Measurements from ENCODE around the gene RAB11FIP2.
"Not testable (repeated sequence)": the region's sequence is repeated elsewhere in the genome, so short reads cannot be mapped to it uniquely, and the experiment has no call there.

Gene RAB11FIP2

DNA sequence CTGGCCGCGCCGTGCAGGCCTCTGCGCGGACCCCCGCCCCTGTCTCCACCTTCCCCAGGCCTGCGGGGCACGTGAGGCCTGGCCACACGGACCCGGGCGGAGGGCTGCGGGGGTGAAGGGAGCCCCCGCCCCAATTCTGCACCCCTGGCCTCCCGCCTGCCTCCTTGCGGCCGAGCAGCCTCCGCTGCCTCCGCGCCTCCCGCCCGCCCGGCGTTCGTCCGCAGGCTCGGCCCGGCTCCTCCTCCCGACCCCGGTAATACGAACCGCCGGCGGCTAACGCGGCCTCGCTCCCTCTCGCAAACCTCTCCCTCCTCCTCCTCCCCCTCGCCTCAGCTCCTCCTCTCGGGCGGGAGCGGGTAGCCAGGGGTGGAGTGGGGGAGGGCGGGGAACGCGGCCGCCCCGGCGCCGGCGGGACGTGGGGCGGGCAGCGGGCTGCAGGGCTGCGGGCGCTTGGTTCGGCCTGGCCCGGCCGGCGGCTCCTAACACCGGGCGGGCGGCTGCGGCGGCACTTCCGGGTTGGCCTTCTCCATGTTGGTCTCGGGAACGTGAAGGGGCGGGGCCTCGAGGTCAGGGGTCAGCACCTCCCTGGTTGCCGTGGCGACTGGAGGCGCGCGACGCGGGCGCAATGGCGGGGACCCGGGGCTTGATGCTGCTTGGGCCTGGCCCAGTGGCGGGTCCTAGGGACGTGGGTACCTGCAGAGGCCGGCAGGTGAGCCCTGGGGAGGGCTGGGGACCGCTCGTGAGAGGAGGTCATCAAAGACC, at the start of gene RAB11FIP2:
RAB11FIP2 (minus strand) TSS at position 547 of the 762 bp plus-strand sequence. CDS start 778 bp downstream, outside the sequence.
- DNase-seq (ENCODE audit: low read depth): peak; percentile 94

DNA sequence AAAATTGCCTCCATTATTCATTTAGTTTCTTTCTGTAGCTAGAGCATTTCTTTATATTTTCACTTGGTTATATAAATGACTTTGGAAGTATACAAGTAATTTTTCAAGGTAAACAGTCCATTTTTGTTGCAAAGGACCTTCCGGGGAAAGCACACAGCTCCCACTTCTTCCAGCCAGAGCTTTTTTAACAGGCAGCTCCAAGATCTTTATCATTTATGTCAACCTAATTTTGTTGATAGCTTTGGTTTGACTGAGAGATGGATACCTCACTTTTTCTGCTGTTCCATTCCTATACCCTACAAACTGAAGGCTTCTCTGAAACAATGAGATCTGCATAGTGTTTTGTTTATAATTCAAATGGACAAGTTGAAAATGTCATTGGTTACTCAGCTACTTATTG, 49.3 kb upstream of the RAB11FIP2 start:
- DNase-seq (ENCODE audit: low read depth): no peak

DNA sequence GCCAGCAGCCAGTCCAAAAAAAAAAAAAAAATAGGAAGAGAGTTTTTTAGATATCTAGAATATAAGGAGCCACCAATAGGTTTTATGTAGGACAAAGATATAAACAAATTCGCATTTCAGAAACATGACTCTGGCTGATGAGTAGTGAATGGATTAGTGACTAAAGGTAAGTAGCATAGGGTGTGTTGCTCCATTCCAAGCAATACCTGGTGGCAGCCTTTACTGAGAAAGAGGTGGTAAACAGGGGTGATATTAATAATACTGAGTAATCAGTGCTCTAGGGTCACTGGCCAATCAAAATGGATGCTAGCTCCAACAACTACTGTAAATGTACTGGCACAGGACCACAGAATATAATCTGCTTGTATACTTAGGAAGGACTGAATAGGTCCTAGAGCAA, 45.5 kb upstream of the RAB11FIP2 start:
- DNase-seq (ENCODE audit: low read depth): no peak

GRCh38 chr10:118080817-118081216, 34.1 kb upstream of the RAB11FIP2 start:
- DNase-seq (ENCODE audit: low read depth): no peak

DNA sequence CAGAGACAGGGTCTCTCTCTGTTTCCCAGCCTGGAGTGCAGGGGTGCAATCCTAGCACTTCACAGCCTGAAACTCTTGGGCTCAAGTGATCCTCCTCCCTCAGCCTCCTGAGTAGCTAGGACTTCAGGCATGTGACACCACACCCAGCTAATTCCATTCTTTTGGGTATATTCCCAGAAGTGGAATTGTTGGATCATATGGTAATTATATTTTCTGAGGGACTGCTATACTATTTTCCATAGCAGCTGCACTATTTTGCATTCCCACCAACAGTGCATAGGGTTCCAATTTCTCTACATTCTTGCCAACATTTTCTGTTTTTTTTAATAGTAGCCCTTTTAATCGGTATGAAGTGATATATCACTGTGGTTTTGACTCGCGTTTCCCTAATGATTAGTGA, 30.0 kb upstream of the RAB11FIP2 start:
- no peak for DNase-seq (ENCODE audit: low read depth)

DNA sequence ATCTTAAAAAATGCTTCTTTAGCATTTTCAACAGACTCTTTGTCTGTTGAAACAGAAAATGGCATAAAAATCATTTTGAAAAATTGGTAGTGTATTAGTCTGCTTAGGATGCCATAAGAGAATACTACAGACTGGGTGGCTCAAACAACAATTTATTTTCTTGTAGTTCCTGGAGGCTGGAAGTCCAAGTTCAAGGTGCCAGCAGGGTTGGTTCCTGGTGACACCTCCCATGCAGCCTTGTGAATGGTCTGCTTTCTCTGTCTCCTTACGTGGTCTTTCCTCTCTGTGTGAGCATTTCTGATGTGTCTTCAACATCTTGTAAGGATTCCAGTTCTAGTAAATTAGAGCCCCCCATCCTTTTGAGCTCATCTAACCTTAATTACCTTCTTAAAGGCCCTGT, 26.1 kb upstream of the RAB11FIP2 start:
- DNase-seq (ENCODE audit: low read depth): no peak

DNA sequence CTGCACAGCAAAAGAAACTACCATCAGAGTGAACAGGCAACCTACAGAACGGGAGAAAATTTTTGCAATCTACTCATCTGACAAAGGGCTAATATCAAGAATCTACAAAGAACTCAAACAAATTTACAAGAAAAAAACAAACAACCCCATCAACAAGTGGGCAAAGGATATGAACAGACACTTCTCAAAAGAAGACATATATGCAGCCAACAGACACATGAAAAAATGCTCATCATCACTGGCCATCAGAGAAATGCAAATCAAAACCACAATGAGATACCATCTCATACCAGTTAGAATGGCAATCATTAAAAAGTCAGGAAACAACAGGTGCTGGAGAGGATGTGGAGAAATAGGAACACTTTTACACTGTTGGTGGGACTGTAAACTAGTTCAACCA, 20.6 kb upstream of the RAB11FIP2 start:
- not testable (repeated sequence) for DNase-seq (ENCODE audit: low read depth)

- DNase-seq (ENCODE audit: low read depth): no peak
Measured at GRCh38 chr10:118062798-118063238, 16.1 kb upstream of the RAB11FIP2 start.

- no peak for DNase-seq (ENCODE audit: low read depth)
Measured at GRCh38 chr10:118058371-118058770, 11.6 kb upstream of the RAB11FIP2 start.

- no peak for DNase-seq (ENCODE audit: low read depth)
Measured at GRCh38 chr10:118057361-118057760, 10.6 kb upstream of the RAB11FIP2 start.

DNA sequence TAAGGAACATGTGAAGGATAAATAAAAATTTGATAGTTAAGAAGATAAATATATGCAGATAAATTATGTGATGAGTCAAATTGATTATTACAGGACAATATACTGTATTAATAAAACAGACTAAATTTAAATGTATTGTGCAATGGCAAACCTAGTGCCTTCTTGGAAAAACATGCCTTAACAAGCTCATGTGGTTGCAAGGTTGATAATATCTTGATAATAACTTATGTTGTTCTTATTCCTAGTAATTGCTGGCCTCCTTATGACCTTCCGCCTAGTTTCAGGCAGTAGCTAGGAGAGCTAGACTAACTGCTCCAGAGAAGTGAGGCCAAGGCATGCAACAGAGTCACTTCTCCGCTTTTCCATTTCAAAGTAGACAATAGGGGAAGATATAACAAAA, 7.6 kb upstream of the RAB11FIP2 start:
- DNase-seq (ENCODE audit: low read depth): no peak

GRCh38 chr10:118052816-118053215, 6.1 kb upstream of the RAB11FIP2 start:
- no peak for DNase-seq (ENCODE audit: low read depth)

DNA sequence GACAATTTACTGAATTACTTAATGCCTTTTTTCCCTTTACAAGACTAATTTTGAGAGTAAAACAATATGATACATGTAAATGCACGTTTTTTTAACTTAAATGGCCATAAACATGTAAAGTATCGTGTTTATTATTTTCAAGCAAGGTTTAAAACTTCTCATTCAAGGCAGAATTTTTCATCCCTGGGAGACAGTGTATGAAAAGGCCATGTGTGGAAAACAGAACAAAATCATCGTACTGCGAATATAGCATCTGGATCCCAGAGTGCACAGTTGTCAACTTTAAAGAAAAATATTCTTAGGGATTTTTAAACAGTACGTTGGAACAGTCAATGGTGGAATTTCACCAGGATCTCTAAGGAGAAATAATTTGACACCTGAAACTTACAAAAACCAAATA, 1.1 kb upstream of the RAB11FIP2 start:
- DNase-seq (ENCODE audit: low read depth): no peak

- DNase-seq (ENCODE audit: low read depth): no peak
Measured at GRCh38 chr10:118047157-118047719, 497 bp upstream of the RAB11FIP2 start.

GRCh38 chr10:118045837-118046394, 825 bp downstream of the RAB11FIP2 start:
- DNase-seq (ENCODE audit: low read depth): no peak

GRCh38 chr10:118045158-118045836, 1.4 kb downstream of the RAB11FIP2 start:
- DNase-seq (ENCODE audit: low read depth): no peak

DNA sequence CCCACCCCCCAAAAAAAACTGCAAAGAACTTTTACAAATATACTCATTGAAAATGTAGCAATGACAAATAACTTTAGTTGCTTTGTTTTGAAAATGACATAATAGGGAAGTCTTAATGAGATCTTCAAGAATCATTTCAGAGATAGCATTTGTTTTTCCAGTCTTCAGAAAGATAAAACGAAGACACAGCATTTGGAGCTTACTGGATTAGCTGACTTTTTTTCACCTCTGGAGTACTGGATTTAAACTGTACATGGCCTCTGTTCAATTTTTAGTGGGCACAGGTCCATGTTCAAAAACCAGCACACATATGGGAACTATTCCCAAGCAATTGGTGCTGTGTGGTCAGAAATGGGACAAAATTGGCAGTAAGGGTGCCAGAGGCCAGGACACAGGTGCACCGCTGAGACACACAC, 3.9 kb downstream of the RAB11FIP2 start:
- DNase-seq (ENCODE audit: low read depth): no peak

DNA sequence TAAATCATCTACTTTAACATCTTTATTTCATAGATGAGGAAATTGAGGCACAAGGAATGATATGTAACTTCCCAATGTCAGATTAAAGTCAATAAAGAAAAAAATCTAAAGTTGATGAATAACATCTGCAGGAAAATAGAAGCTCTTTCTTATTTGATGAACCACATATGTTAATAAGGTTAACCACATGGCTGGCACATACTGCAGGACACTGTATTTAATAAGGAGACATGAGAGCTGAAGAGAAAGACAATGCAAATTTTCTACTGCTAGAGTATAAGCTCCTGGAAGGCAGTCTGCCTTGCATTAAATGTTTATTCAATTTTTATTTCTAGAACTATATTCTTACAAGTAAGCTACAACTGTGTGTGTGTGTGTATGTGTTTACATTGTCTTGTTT, 4.4 kb downstream of the RAB11FIP2 start:
- DNase-seq (ENCODE audit: low read depth): no peak

DNA sequence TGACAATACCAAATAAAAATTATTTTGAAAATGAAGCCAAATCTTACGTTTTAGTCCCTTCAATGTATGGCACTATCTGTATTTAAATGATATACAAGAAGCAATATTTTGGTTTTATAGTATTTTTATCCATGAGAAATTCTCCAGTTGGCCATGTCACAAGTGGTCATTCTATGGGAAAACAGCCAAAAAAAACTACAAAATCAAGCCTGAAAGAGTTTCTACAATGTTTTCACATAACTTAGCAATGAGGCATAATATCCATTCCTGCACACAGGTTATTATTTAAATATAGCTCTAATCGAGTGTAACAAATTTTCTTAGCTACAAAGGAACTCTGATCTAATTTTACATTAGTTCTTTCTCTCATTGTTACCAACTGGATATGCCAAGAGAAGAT, 5.4 kb downstream of the RAB11FIP2 start:
- DNase-seq (ENCODE audit: low read depth): no peak

GRCh38 chr10:118036281-118036875, 10.4 kb downstream of the RAB11FIP2 start:
- no peak for DNase-seq (ENCODE audit: low read depth)

DNA sequence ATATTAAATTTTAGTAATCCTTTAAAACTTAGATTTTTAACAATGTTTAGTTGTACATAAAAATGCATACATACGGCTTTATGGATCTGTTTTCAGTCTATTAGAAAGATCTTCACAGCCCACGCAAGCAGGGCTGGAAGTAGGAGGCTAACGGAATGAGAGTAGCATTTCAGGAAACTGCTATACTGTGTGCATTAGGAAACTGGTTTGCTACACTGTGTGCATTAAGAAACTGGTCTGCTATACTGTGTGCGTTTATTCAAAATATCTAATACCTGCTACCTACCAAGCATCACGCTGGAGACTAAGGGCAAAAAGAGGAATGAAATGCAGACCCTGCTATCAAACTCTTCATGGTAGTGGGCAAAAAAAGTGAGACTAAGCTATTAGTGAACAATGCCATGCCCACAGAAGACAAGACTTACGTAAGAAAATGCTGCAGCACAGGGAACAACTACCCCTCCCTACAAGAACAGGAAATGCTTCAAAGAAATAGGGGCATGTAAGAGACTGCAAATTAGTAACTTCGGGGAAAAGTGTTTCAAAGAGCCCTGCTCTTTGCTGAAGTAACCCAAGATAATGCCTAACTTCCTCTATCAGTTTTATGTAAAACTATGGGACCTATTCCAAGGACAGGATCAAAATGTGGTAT, 11.3 kb downstream of the RAB11FIP2 start:
- DNase-seq (ENCODE audit: low read depth): no peak

- no peak for DNase-seq (ENCODE audit: low read depth)
Measured at GRCh38 chr10:118034791-118035261, 11.9 kb downstream of the RAB11FIP2 start.
